Astrocyte (in vitro differentiated cells and primary cell): ENCODE data around the gene IER2. TPM values are rescaled to one million over a fixed set of nuclear protein-coding genes. Genes with fewer than 3 reads are reported as not detected.
A peak's percentile ranks its signal among the peaks of the same experiment; 100 is the strongest.

Experiments used
- DNase-seq: peaks from one replicate; pipeline ENCODE4 v3.0.0-alpha.2; 2010; ENCODE audit warnings: low read depth
- FAIRE-seq: peaks from 2 replicates; lab custom pipeline; 2011; peaks lifted over from hg19 to GRCh38; lab: Jason Lieb, UNC
- H2AFZ ChIP-seq: 2 replicates; pipeline ENCODE4 v1.6.0; 2012; ENCODE audit warnings: low read depth, low read length, inconsistent platforms
- H3K27ac ChIP-seq: 2 replicates; pipeline ENCODE4 v1.5.1; 2011; ENCODE audit warnings: low read depth, low read length, inconsistent platforms
- H3K27me3 ChIP-seq: 2 replicates; pipeline ENCODE4 v1.6.0; 2011; ENCODE audit warnings: low read length, inconsistent platforms; ENCODE audit not compliant: insufficient read depth
- H3K36me3 ChIP-seq: 2 replicates; pipeline ENCODE4 v1.5.1; 2011; ENCODE audit warnings: low read length, inconsistent platforms; ENCODE audit not compliant: insufficient read depth
- H3K4me1 ChIP-seq: 2 replicates; pipeline ENCODE4 v1.5.1; 2011; ENCODE audit warnings: low read length, inconsistent platforms; ENCODE audit not compliant: insufficient read depth
- H3K4me2 ChIP-seq: 2 replicates; pipeline ENCODE4 v1.6.0; 2012; ENCODE audit warnings: low read length, inconsistent platforms
- H3K4me3 ChIP-seq: 2 replicates; pipeline ENCODE4 v1.5.1; 2011; ENCODE audit warnings: low read depth, mild to moderate bottlenecking, low read length, inconsistent platforms; ENCODE audit not compliant: insufficient read depth
- H3K79me2 ChIP-seq: 2 replicates; pipeline ENCODE4 v1.6.0; 2012; ENCODE audit warnings: mild to moderate bottlenecking, low read length, inconsistent platforms; ENCODE audit not compliant: insufficient read depth
- H3K9ac ChIP-seq: 2 replicates; pipeline ENCODE4 v1.6.0; 2012; ENCODE audit warnings: mild to moderate bottlenecking, low read length, inconsistent platforms
- H3K9me3 ChIP-seq: 2 replicates; pipeline ENCODE4 v1.5.1; 2012; ENCODE audit warnings: low read depth, mild to moderate bottlenecking, low read length, inconsistent platforms; ENCODE audit not compliant: insufficient read depth
- H4K20me1 ChIP-seq: 2 replicates; pipeline ENCODE4 v1.6.0; 2012; ENCODE audit warnings: low read length, inconsistent platforms; ENCODE audit not compliant: insufficient read depth
- H3K27ac Mint-ChIP-seq: one replicate; pipeline ENCODE4 v1.8.0; 2021; ENCODE audit warnings: mild to moderate bottlenecking, mixed read lengths; ENCODE audit not compliant: unreplicated experiment
- H3K27me3 Mint-ChIP-seq: one replicate; pipeline ENCODE4 v1.8.0; 2021; ENCODE audit warnings: low read depth, mixed read lengths; ENCODE audit not compliant: unreplicated experiment
- H3K36me3 Mint-ChIP-seq: one replicate; pipeline ENCODE4 v1.8.0; 2021; ENCODE audit warnings: low read depth, mixed read lengths; ENCODE audit not compliant: unreplicated experiment
- H3K4me1 Mint-ChIP-seq: one replicate; pipeline ENCODE4 v1.8.0; 2021; ENCODE audit warnings: low read depth, mixed read lengths; ENCODE audit not compliant: unreplicated experiment
- H3K4me3 Mint-ChIP-seq: one replicate; pipeline ENCODE4 v1.8.0; 2021; ENCODE audit warnings: mild to moderate bottlenecking, moderate library complexity, mixed read lengths; ENCODE audit not compliant: unreplicated experiment
- H3K9me3 Mint-ChIP-seq: one replicate; pipeline ENCODE4 v1.8.0; 2021; ENCODE audit warnings: mild to moderate bottlenecking, mixed read lengths; ENCODE audit not compliant: unreplicated experiment
- CTCF ChIP-seq: IDR thresholded peaks from 2 replicates; pipeline ENCODE4 v1.5.1; 2011; ENCODE audit warnings: low read depth, mild to moderate bottlenecking, inconsistent platforms, low read length, moderate library complexity; ENCODE audit not compliant: insufficient read depth
- EZH2 ChIP-seq: IDR thresholded peaks from 2 replicates; pipeline ENCODE4 v1.6.1; 2012; ENCODE audit warnings: mild to moderate bottlenecking, low read length, inconsistent platforms; ENCODE audit not compliant: insufficient read depth
- total RNA-seq: library from RNA; stranded (reverse); gene quantifications from 2 replicates; pipeline ENCODE4 v1.2.1, GENCODE V29; 2021

The IER2 gene
- total RNA-seq, 1 donor from 2014 or later, result 71.3 TPM

DNA sequence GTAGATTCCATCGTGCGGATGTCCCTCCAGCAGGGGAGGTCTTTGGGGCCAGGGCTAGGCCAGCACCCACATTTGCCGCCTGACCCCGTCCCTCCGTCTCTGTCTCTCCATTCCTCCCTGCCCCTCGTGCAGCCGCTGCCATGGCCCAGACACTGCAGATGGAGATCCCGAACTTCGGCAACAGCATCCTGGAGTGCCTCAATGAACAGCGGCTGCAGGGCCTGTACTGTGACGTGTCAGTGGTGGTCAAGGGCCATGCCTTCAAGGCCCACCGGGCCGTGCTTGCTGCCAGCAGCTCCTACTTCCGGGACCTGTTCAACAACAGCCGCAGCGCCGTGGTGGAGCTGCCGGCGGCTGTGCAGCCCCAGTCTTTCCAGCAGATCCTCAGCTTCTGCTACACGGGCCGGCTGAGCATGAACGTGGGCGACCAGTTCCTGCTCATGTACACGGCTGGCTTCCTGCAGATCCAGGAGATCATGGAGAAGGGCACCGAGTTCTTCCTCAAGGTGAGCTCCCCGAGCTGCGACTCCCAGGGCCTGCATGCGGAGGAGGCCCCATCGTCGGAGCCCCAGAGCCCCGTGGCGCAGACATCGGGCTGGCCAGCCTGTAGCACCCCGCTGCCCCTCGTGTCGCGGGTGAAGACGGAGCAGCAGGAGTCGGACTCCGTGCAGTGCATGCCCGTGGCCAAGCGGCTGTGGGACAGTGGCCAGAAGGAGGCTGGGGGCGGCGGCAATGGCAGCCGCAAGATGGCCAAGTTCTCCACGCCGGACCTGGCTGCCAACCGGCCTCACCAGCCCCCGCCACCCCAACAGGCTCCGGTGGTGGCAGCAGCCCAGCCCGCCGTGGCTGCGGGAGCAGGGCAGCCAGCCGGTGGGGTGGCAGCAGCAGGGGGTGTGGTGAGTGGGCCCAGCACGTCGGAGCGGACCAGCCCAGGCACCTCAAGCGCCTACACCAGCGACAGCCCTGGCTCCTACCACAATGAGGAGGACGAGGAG lies 14.8 kb upstream of the IER2 start:
- H3K36me3 Mint-ChIP-seq, result peaks cover 21% of the 10 kb centered on the region

GRCh38 chr19:13137290-13137794 lies 12.9 kb upstream of the IER2 start:
- Mint-ChIP-seq H3K27me3 (no peaks in the 10 kb centered on the region), H3K4me3 (peak overlapping the region; percentile 17), H3K4me1 (peaks cover 11% of the 10 kb centered on the region), H3K36me3 (peaks cover 20% of the 10 kb centered on the region), H3K27ac (peak overlapping the region; percentile 51), H3K9me3 (no peaks in the 10 kb centered on the region)
- no peak overlapping the region for H3K9ac ChIP-seq
- H3K27me3 ChIP-seq, result no peaks in the 10 kb centered on the region
- DNase-seq (no peak), FAIRE-seq (no peak)
- H3K36me3 ChIP-seq, result peaks cover 6% of the 10 kb centered on the region
- peaks cover 7% of the 10 kb centered on the region for H3K4me1 ChIP-seq
- TF ChIP-seq EZH2 (no peak), CTCF (no peak)
- H3K79me2 ChIP-seq, result peaks cover 57% of the 10 kb centered on the region
- no peaks in the 10 kb centered on the region for H3K9me3 ChIP-seq
- no peak overlapping the region for H2AFZ ChIP-seq
- no peak overlapping the region for H3K4me3 ChIP-seq
- no peak overlapping the region for H3K4me2 ChIP-seq
- no peak overlapping the region for H3K27ac ChIP-seq
- H4K20me1 ChIP-seq, result peaks cover 55% of the 10 kb centered on the region

More for the DNA sequence above, 14.8 kb upstream of the IER2 start:
- Histone ChIP-seq H3K4me3 (no peak overlapping the region), H3K9me3 (no peaks in the 10 kb centered on the region), H3K27me3 (no peaks in the 10 kb centered on the region), H3K27ac (no peak overlapping the region), H3K4me2 (no peak overlapping the region), H3K4me1 (peaks cover 15% of the 10 kb centered on the region), H3K79me2 (peaks cover 76% of the 10 kb centered on the region), H4K20me1 (peaks cover 73% of the 10 kb centered on the region), H2AFZ (no peak overlapping the region), H3K36me3 (peaks cover 6% of the 10 kb centered on the region), H3K9ac (no peak overlapping the region)
- H3K27me3 Mint-ChIP-seq, result no peaks in the 10 kb centered on the region
- H3K27ac Mint-ChIP-seq, result no peak overlapping the region
- TF ChIP-seq CTCF (no peak), EZH2 (no peak)
- no peak for DNase-seq
- FAIRE-seq, result no peak
- no peaks in the 10 kb centered on the region for H3K9me3 Mint-ChIP-seq
- no peak overlapping the region for H3K4me3 Mint-ChIP-seq
- H3K4me1 Mint-ChIP-seq, result peaks cover 14% of the 10 kb centered on the region
